ENCODE measurements around the gene C1orf146. TPM values are rescaled to one million over a fixed set of nuclear protein-coding genes. Genes with fewer than 3 reads are reported as not detected.

C1orf146 gene
- total RNA-seq, 1 experiment from 2014 or later: not detected

DNA sequence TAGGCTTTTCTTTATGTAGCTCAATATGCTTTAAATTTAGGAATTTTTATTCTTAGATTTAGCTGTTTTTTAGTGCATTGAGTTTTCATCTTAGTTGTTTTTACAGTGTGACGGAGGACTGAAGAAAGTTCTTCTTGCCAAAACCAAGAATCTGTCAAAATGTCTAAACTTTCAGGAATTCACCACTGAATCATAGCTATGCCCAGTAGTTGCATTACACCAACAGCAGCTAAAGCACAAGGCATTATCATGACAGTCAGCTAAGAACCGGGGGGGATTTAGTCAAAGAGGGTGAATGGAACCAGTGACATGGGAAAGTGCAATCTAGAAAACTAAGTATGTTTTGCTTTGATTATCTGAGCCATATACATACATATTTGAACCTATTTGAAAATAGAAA, 6.5 kb upstream of the C1orf146 start:
- peaks cover 9% of the 10 kb centered on the region for H3K9me3 Mint-ChIP-seq (ENCODE audit: unreplicated experiment)
- no peaks in the 10 kb centered on the region for H3K27me3 Mint-ChIP-seq (ENCODE audit: insufficient read depth, unreplicated experiment)
- no TSS peak for BruUV-seq (replicated peaks)
- peak; percentile 27 for DNase-seq (ENCODE audit: unreplicated experiment)
- POLR2A ChIA-PET: interaction anchor here (1.0 kb wide), 1 partner anchor 14 kb away, joined by 3 read pairs; no protein-coding TSS in a partner anchor
- CTCF ChIA-PET: no interaction called here
- no peak overlapping the region for H3K27ac Mint-ChIP-seq (ENCODE audit: low read depth, unreplicated experiment)
- no peaks in the 10 kb centered on the region for H3K4me1 Mint-ChIP-seq (ENCODE audit: insufficient read depth, unreplicated experiment)
- H3K36me3 Mint-ChIP-seq (ENCODE audit: insufficient read depth, unreplicated experiment): no peaks in the 10 kb centered on the region
- H3K4me3 Mint-ChIP-seq (ENCODE audit: unreplicated experiment): no peak overlapping the region
- TF ChIP-seq, protein P1, sequence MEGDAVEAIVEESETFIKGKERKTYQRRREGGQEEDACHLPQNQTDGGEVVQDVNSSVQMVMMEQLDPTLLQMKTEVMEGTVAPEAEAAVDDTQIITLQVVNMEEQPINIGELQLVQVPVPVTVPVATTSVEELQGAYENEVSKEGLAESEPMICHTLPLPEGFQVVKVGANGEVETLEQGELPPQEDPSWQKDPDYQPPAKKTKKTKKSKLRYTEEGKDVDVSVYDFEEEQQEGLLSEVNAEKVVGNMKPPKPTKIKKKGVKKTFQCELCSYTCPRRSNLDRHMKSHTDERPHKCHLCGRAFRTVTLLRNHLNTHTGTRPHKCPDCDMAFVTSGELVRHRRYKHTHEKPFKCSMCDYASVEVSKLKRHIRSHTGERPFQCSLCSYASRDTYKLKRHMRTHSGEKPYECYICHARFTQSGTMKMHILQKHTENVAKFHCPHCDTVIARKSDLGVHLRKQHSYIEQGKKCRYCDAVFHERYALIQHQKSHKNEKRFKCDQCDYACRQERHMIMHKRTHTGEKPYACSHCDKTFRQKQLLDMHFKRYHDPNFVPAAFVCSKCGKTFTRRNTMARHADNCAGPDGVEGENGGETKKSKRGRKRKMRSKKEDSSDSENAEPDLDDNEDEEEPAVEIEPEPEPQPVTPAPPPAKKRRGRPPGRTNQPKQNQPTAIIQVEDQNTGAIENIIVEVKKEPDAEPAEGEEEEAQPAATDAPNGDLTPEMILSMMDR (IDR thresholded peaks at IDR 0.05; ENCODE audit: unreplicated experiment): no peak
- intact Hi-C loops (cut with micrococcal nuclease): no loop called here

DNA sequence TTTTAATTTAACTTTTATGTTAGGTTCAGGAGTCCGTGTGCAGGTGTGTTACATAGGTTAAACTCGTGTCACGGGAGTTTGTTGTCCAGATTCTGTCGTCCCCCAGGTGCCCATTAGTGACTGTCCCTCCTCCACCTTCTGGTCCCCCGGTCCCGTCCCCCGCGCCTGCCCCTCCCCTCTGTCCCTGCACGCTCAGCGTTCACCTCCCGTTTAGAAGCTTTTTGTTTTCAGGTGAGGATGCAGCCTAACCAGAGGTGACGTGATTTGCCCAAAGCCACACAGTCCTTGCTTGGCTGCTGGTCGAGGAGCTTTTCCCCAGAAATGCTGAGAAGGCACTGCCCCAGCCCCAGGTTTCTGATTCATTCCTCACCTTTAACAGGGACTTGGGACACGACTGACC, 844 bp downstream of the C1orf146 start:
- TF ChIP-seq, protein P1 (IDR thresholded peaks at IDR 0.05; ENCODE audit: unreplicated experiment): no peak
- H3K4me3 Mint-ChIP-seq (ENCODE audit: unreplicated experiment): no peak overlapping the region
- no peaks in the 10 kb centered on the region for H3K36me3 Mint-ChIP-seq (ENCODE audit: insufficient read depth, unreplicated experiment)
- no peak for DNase-seq (ENCODE audit: unreplicated experiment)
- no peaks in the 10 kb centered on the region for H3K4me1 Mint-ChIP-seq (ENCODE audit: insufficient read depth, unreplicated experiment)
- intact Hi-C loops (cut with micrococcal nuclease): no loop called here
- no peaks in the 10 kb centered on the region for H3K9me3 Mint-ChIP-seq (ENCODE audit: unreplicated experiment)
- H3K27ac Mint-ChIP-seq (ENCODE audit: low read depth, unreplicated experiment): no peak overlapping the region
- no peaks in the 10 kb centered on the region for H3K27me3 Mint-ChIP-seq (ENCODE audit: insufficient read depth, unreplicated experiment)
- POLR2A ChIA-PET: no interaction called here
- CTCF ChIA-PET: no interaction called here
- BruUV-seq (replicated peaks): no TSS peak

DNA sequence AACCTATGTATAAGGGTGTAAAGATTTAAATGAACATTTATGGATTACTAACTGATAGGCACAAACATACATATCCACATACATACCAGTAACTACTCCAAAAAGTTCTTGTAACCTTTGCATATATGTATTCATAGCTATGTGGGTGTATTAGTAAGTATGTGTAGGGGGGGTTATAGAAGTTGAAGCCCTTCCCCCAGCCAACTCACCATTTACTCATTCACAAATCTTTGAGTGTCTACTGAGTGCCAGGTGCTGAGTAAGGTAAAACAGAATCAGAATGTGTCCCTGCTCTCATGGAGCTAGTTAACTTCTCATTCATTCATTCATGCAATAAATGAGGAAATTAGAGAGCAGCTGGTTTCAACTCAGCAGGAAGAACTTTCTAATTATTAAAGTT, 1.3 kb downstream of the C1orf146 start:
- BruUV-seq (replicated peaks): no TSS peak
- Mint-ChIP-seq H3K4me3 (ENCODE audit: unreplicated experiment) (no peak overlapping the region), H3K36me3 (ENCODE audit: insufficient read depth, unreplicated experiment) (no peaks in the 10 kb centered on the region), H3K27me3 (ENCODE audit: insufficient read depth, unreplicated experiment) (no peaks in the 10 kb centered on the region), H3K9me3 (ENCODE audit: unreplicated experiment) (no peaks in the 10 kb centered on the region), H3K4me1 (ENCODE audit: insufficient read depth, unreplicated experiment) (no peaks in the 10 kb centered on the region), H3K27ac (ENCODE audit: low read depth, unreplicated experiment) (no peak overlapping the region)
- ChIA-PET CTCF (interaction anchor here (0.6 kb wide), 1 partner anchor 859 kb away, joined by 4 read pairs; no protein-coding TSS in a partner anchor), POLR2A (no interaction called here)
- no peak for DNase-seq (ENCODE audit: unreplicated experiment)
- intact Hi-C loops (cut with micrococcal nuclease): no loop called here
- TF ChIP-seq, protein P1 (IDR thresholded peaks at IDR 0.05; ENCODE audit: unreplicated experiment): no peak

DNA sequence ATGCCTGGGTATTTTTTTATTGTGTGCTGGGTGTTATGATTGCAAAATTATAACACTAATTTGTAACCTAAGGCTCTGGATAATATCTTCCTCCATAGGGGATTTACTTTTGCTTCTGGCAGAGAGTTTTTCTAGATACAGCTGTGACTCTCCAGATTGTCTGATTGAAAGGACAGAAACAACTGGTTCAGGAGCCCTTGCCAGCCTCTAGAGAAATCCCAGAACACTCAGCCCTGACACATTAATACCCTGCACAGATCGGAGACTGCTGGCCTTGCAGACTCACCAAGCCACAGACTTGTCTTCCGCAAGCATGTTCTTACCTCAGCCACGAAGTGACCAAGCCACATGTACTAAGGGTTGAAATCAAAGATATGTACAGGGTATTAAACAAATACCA, 10.7 kb downstream of the C1orf146 start:
- CTCF ChIA-PET: no interaction called here
- no TSS peak for BruUV-seq (replicated peaks)
- POLR2A ChIA-PET: no interaction called here

More for the DNA sequence above, 10.7 kb downstream of the C1orf146 start:
- no peaks in the 10 kb centered on the region for H3K27me3 Mint-ChIP-seq (ENCODE audit: insufficient read depth, unreplicated experiment)
- no peaks in the 10 kb centered on the region for H3K36me3 Mint-ChIP-seq (ENCODE audit: insufficient read depth, unreplicated experiment)
- no peaks in the 10 kb centered on the region for H3K9me3 Mint-ChIP-seq (ENCODE audit: unreplicated experiment)
- DNase-seq (ENCODE audit: unreplicated experiment): no peak
- intact Hi-C loops (cut with micrococcal nuclease): no loop called here
- no peak overlapping the region for H3K27ac Mint-ChIP-seq (ENCODE audit: low read depth, unreplicated experiment)
- H3K4me1 Mint-ChIP-seq (ENCODE audit: insufficient read depth, unreplicated experiment): no peaks in the 10 kb centered on the region
- TF ChIP-seq, protein P1 (IDR thresholded peaks at IDR 0.05; ENCODE audit: unreplicated experiment): no peak
- no peak overlapping the region for H3K4me3 Mint-ChIP-seq (ENCODE audit: unreplicated experiment)

All from MCF 10A (cell line).